Mesenchymal stem cell (in vitro differentiated cells and primary cell): ENCODE measurements around the gene SORBS2.

Experiments used
- DNase-seq: peaks from one replicate; pipeline ENCODE4 v3.0.0-alpha.2; 2013
- H2AFZ ChIP-seq: one replicate; pipeline ENCODE4 v1.6.1; 2013; ENCODE audit warnings: low read depth, mild to moderate bottlenecking, control low read depth, inconsistent platforms, low read length, moderate library complexity
- H2AK5ac ChIP-seq: 2 replicates; pipeline ENCODE4 v1.6.1; 2013; ENCODE audit warnings: low read length, moderate library complexity, mild to moderate bottlenecking, inconsistent platforms; ENCODE audit not compliant: severe bottlenecking
- H2BK120ac ChIP-seq: one replicate; pipeline ENCODE4 v1.6.1; 2013; ENCODE audit warnings: low read depth, mild to moderate bottlenecking, inconsistent platforms, low read length, moderate library complexity
- H2BK12ac ChIP-seq, 2 experiments: one replicate each; pipeline ENCODE4 v1.6.1; 2013; ENCODE audit warnings: inconsistent platforms in 2 of 2, low read length in 2 of 2, mild to moderate bottlenecking in 2 of 2, moderate library complexity in 2 of 2, control low read depth in 1 of 2
- H2BK15ac ChIP-seq: one replicate; pipeline ENCODE4 v1.6.1; 2013; ENCODE audit warnings: mild to moderate bottlenecking, low read depth, inconsistent platforms; ENCODE audit not compliant: poor library complexity, severe bottlenecking
- H2BK5ac ChIP-seq: 2 replicates; pipeline ENCODE4 v1.6.1; 2013; ENCODE audit warnings: low read depth, mild to moderate bottlenecking, low read length, control low read depth, inconsistent platforms; ENCODE audit not compliant: poor library complexity, severe bottlenecking
- H3K14ac ChIP-seq, 2 experiments: one replicate each; pipeline ENCODE4 v1.6.1; 2013; ENCODE audit warnings: inconsistent platforms in 2 of 2, low read length in 2 of 2, control low read depth in 1 of 2, mild to moderate bottlenecking in 1 of 2, moderate library complexity in 1 of 2
- H3K18ac ChIP-seq, 2 experiments: one replicate each; pipeline ENCODE4 v1.6.1; 2013; ENCODE audit warnings: inconsistent platforms in 2 of 2, low read length in 2 of 2, control low read depth in 1 of 2, low read depth in 1 of 2, mild to moderate bottlenecking in 1 of 2
- H3K23ac ChIP-seq, 2 experiments: one replicate each; pipeline ENCODE4 v1.6.1; 2013; ENCODE audit warnings: inconsistent platforms in 2 of 2, low read length in 2 of 2, mild to moderate bottlenecking in 2 of 2, moderate library complexity in 2 of 2, control low read depth in 1 of 2
- H3K27ac ChIP-seq: 2 replicates; pipeline ENCODE4 v1.5.1; 2013; ENCODE audit warnings: mild to moderate bottlenecking, moderate library complexity, low read length, control low read depth, inconsistent platforms; ENCODE audit not compliant: poor library complexity, severe bottlenecking
- H3K27me3 ChIP-seq, 2 experiments: 2 replicates each; pipeline versions ENCODE4 v1.6.1 to v1.7.0; 2013; ENCODE audit warnings: low read length in 2 of 2, mild to moderate bottlenecking in 2 of 2, moderate library complexity in 2 of 2, control low read depth in 1 of 2, inconsistent platforms in 1 of 2; ENCODE audit not compliant: control insufficient read depth in 1 of 2, insufficient read depth in 1 of 2
- H3K36me3 ChIP-seq, 2 experiments: 2 replicates each; pipeline versions ENCODE4 v1.6.1 to v1.7.0; 2013; ENCODE audit warnings: low read length in 2 of 2, control low read depth in 1 of 2, inconsistent platforms in 1 of 2, low read depth in 1 of 2, mild to moderate bottlenecking in 1 of 2; ENCODE audit not compliant: insufficient read depth in 2 of 2, control insufficient read depth in 1 of 2
- H3K4ac ChIP-seq, 2 experiments: one replicate each; pipeline ENCODE4 v1.6.1; 2013; ENCODE audit warnings: inconsistent platforms in 2 of 2, low read length in 2 of 2, mild to moderate bottlenecking in 2 of 2, moderate library complexity in 2 of 2, control low read depth in 1 of 2, low read depth in 1 of 2
- H3K4me1 ChIP-seq: 2 replicates; pipeline ENCODE4 v1.6.1; 2013; ENCODE audit warnings: low read depth, low read length, control low read depth; ENCODE audit not compliant: control insufficient read depth, insufficient read depth
- H3K4me2 ChIP-seq: 2 replicates; pipeline ENCODE4 v1.6.1; 2013; ENCODE audit warnings: low read length, mild to moderate bottlenecking, inconsistent platforms; ENCODE audit not compliant: poor library complexity, severe bottlenecking
- H3K4me3 ChIP-seq, 2 experiments: 2 replicates each; pipeline versions ENCODE4 v1.5.1 to v1.7.0; 2013; ENCODE audit warnings: low read length in 2 of 2, mild to moderate bottlenecking in 2 of 2, control low read depth in 1 of 2, low read depth in 1 of 2; ENCODE audit not compliant: insufficient read depth in 1 of 2
- H3K79me1 ChIP-seq: replicated peaks from 2 replicates; pipeline ENCODE4 v1.6.1; 2013; ENCODE audit warnings: mild to moderate bottlenecking, control low read depth, low read length, inconsistent platforms; ENCODE audit not compliant: poor library complexity, severe bottlenecking
- H3K9ac ChIP-seq: 2 replicates; pipeline ENCODE4 v1.7.0; 2013; ENCODE audit warnings: mild to moderate bottlenecking, low read length, moderate library complexity
- H3K9me3 ChIP-seq: 2 replicates; pipeline ENCODE4 v1.7.0; 2013; ENCODE audit warnings: mild to moderate bottlenecking, low read length; ENCODE audit not compliant: control insufficient read depth
- H4K8ac ChIP-seq: one replicate; pipeline ENCODE4 v1.6.1; 2013; ENCODE audit warnings: inconsistent platforms, mild to moderate bottlenecking, low read length, moderate library complexity
- H4K91ac ChIP-seq: one replicate; pipeline ENCODE4 v1.6.1; 2013; ENCODE audit warnings: mild to moderate bottlenecking, low read length, inconsistent platforms
- WGBS: methylation state at CpG from one replicate; pipeline ENCODE4 v1.1.7; 2013; ENCODE audit warnings: mixed read lengths; 5-methylcytosine and 5-hydroxymethylcytosine counted together

Gene SORBS2

GRCh38 chr4:185813133-185813532, 1.1 kb upstream of the SORBS2 start:
- Histone ChIP-seq H2BK120ac (no peak overlapping the region), H3K36me3 (no peaks in the 10 kb centered on the region), H2BK5ac (no peak overlapping the region), H3K14ac (no peak overlapping the region), H3K4me2 (no peak overlapping the region), H3K27me3 (no peaks in the 10 kb centered on the region), H3K23ac (no peak overlapping the region), H3K18ac (no peak overlapping the region), H2BK15ac (no peak overlapping the region), H2AK5ac (peak overlapping the region; percentile 43), H3K4ac (no peak overlapping the region), H3K27ac (no peak overlapping the region), H4K8ac (no peak overlapping the region), H3K4me3 (no peak overlapping the region), H4K91ac (no peak overlapping the region), H3K9ac (no peak overlapping the region), H2AFZ (no peak overlapping the region), H2BK12ac (no peak overlapping the region), H3K79me1 (no peaks in the 10 kb centered on the region), H3K4me1 (peaks cover 8% of the 10 kb centered on the region), H3K9me3 (no peaks in the 10 kb centered on the region)
- WGBS, result 96% methylated on average over 7 of the region's 8 CpGs
- DNase-seq, result no peak

GRCh38 chr4:185810746-185811508, 1.1 kb downstream of the SORBS2 start:
- WGBS, result 84% methylated on average over 10 of the region's 13 CpGs
- Histone ChIP-seq H3K14ac (no peak overlapping the region), H3K23ac (no peak overlapping the region), H3K27me3 (no peaks in the 10 kb centered on the region), H3K9me3 (no peaks in the 10 kb centered on the region), H2BK5ac (no peak overlapping the region), H3K4ac (no peak overlapping the region), H4K91ac (no peak overlapping the region), H3K9ac (no peak overlapping the region), H2BK120ac (no peak overlapping the region), H3K4me1 (peaks cover 8% of the 10 kb centered on the region), H2BK15ac (no peak overlapping the region), H3K18ac (no peak overlapping the region), H3K4me2 (peak overlapping the region; percentile 4), H2BK12ac (no peak overlapping the region), H3K79me1 (no peaks in the 10 kb centered on the region), H3K4me3 (no peak overlapping the region), H3K36me3 (no peaks in the 10 kb centered on the region), H2AFZ (no peak overlapping the region), H4K8ac (no peak overlapping the region), H2AK5ac (no peak overlapping the region), H3K27ac (no peak overlapping the region)
- no peak for DNase-seq

DNA sequence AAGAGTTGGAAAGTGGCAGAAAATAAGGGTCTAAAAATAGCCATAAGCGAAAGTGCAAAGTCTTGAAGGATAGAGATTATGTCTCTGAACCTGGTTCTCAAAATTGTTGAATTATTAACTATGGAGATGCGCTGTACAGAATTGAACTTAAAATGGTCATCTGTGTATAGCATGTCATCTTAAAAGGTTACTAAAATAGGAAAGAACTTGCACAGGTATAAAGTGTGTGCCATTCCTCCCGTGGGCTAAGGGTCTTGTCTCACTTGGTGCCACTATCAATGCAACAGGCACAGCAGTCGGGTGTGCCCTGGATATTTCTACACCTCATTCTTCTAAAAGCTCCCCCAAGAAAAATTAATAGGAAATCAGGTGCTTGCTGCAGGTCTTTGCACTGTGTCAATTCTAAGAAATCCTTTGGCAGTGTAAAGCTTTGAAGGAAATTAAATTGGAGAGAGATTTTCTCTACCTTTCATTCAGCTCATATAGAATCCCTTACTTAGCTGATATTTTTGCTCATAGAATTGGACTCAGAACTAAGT, 2.4 kb downstream of the SORBS2 start:
- WGBS, result 77% methylated on average over 3 of the region's 4 CpGs
- H3K4ac ChIP-seq, result no peak overlapping the region

DNA sequence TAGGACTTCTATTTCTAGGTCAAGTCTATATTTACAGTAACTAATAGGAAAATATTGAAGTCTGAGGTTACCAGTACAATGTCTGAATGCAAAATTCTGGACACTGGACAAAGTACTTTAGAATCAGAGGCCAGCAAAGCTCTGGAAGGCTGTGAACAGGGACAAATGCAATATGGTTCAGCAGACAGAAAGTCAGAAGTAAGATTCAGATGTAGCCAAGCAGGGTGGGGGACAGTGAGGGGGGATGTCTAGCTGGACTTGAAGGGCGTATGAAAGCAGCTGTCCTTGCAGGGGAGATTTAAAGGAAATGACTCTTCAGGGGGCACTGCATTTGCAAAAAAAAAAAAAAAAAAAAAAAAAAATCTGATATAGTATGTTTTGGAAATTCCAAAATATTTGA, 2.9 kb downstream of the SORBS2 start:
- no peak overlapping the region for H2AK5ac ChIP-seq
- H3K79me1 ChIP-seq, result no peaks in the 10 kb centered on the region
- no peak overlapping the region for H2BK15ac ChIP-seq
- H3K4me1 ChIP-seq, result peaks cover 8% of the 10 kb centered on the region
- no peak overlapping the region for H3K4ac ChIP-seq
- H3K18ac ChIP-seq, result no peak overlapping the region
- H3K27ac ChIP-seq, result no peak overlapping the region
- no peak overlapping the region for H4K8ac ChIP-seq
- no peaks in the 10 kb centered on the region for H3K27me3 ChIP-seq
- H3K4me2 ChIP-seq, result no peak overlapping the region
- no peak overlapping the region for H3K9ac ChIP-seq
- no peak for DNase-seq
- H2BK120ac ChIP-seq, result no peak overlapping the region
- no peak overlapping the region for H2BK5ac ChIP-seq
- H3K36me3 ChIP-seq, result no peaks in the 10 kb centered on the region
- no peaks in the 10 kb centered on the region for H3K9me3 ChIP-seq
- no peak overlapping the region for H3K23ac ChIP-seq
- no peak overlapping the region for H3K14ac ChIP-seq
- H2AFZ ChIP-seq, result no peak overlapping the region
- 91% methylated on average over 1 of the region's 1 CpG for whole genome bisulfite sequencing
- no peak overlapping the region for H4K91ac ChIP-seq
- H3K4me3 ChIP-seq, result no peak overlapping the region
- no peak overlapping the region for H2BK12ac ChIP-seq

More for the DNA sequence above, 2.4 kb downstream of the SORBS2 start:
- Histone ChIP-seq H4K91ac (no peak overlapping the region), H3K4me3 (no peak overlapping the region), H3K27ac (no peak overlapping the region), H3K9ac (no peak overlapping the region), H2AFZ (no peak overlapping the region), H2BK15ac (no peak overlapping the region), H3K36me3 (no peaks in the 10 kb centered on the region), H2AK5ac (no peak overlapping the region), H3K4me1 (peaks cover 8% of the 10 kb centered on the region), H3K79me1 (no peaks in the 10 kb centered on the region), H3K18ac (no peak overlapping the region), H4K8ac (no peak overlapping the region), H3K14ac (no peak overlapping the region), H2BK5ac (no peak overlapping the region), H2BK120ac (no peak overlapping the region), H3K9me3 (no peaks in the 10 kb centered on the region), H3K27me3 (no peaks in the 10 kb centered on the region), H3K4me2 (no peak overlapping the region), H2BK12ac (no peak overlapping the region), H3K23ac (no peak overlapping the region)
- no peak for DNase-seq
